SK-N-MC (cell line): ENCODE measurements around the gene BIRC6.

Source experiments
- DNase-seq: peaks from one replicate; pipeline ENCODE4 v3.0.0-alpha.2; 2011; ENCODE audit warnings: low read depth, low spot score
- H3K27ac ChIP-seq: fragments of 200-600 bp; sonication (generic); 2 replicates; pipeline ENCODE4 v1.5.1; 2016; ENCODE audit warnings: mixed run types
- H3K36me3 ChIP-seq: fragments of 200-600 bp; sonication (generic); 2 replicates; pipeline ENCODE4 v1.6.1; 2017; ENCODE audit warnings: antibody characterized with exemption, low read length, mixed read lengths; ENCODE audit not compliant: insufficient read depth
- H3K4me3 ChIP-seq: fragments of 200-600 bp; sonication (generic); 2 replicates; pipeline ENCODE4 v1.5.1; 2016
- H3K9ac ChIP-seq: fragments of 200-600 bp; sonication (generic); 2 replicates; pipeline ENCODE4 v1.8.0; 2017; ENCODE audit warnings: mixed run types, mixed read lengths; ENCODE audit not compliant: insufficient read length
- H3K9me3 ChIP-seq: fragments of 200-600 bp; sonication (generic); 2 replicates; pipeline ENCODE4 v1.6.1; 2017; ENCODE audit warnings: low read depth, mild to moderate bottlenecking, antibody characterized with exemption, low read length, moderate library complexity, mixed read lengths
- EZH2 ChIP-seq: fragments of 200-600 bp; sonication (generic); IDR thresholded peaks from one replicate; pipeline ENCODE4 v1.6.1; 2017; ENCODE audit warnings: antibody characterized with exemption
- FOXP2 ChIP-seq: optimal IDR thresholded peaks from 2 replicates; pipeline ENCODE3; 2011; ENCODE audit warnings: mild to moderate bottlenecking, moderate library complexity; ENCODE audit not compliant: insufficient read depth; ENCODE audit errors: extremely low read length, control extremely low read depth
- POLR2AphosphoS5 ChIP-seq: IDR thresholded peaks from 2 replicates; pipeline ENCODE4 v1.6.1; 2012; ENCODE audit warnings: mild to moderate bottlenecking, low read depth, low read length, borderline replicate concordance

BIRC6 gene

GRCh38 chr2:32663864-32664263 is 307.0 kb downstream of the BIRC6 start:
- no peak for TF ChIP-seq POLR2AphosphoS5
- Histone ChIP-seq H3K9ac (no peak overlapping the region), H3K27ac (no peak overlapping the region), H3K9me3 (no peaks in the 10 kb centered on the region), H3K4me3 (no peak overlapping the region), H3K36me3 (no peaks in the 10 kb centered on the region; the same call in 1 of the 2 replicates)
- DNase-seq, result no peak

GRCh38 chr2:32666704-32667103 is 309.9 kb downstream of the BIRC6 start:
- H3K9ac ChIP-seq, result no peak overlapping the region
- H3K36me3 ChIP-seq, result peaks cover 5% of the 10 kb centered on the region
- no peak overlapping the region for H3K27ac ChIP-seq
- H3K4me3 ChIP-seq, result no peak overlapping the region
- H3K9me3 ChIP-seq, result no peaks in the 10 kb centered on the region
- no peak for DNase-seq
- no peak for TF ChIP-seq POLR2AphosphoS5
- no peak for TF ChIP-seq FOXP2
- no peak for TF ChIP-seq EZH2

GRCh38 chr2:32668254-32668653 is 311.4 kb downstream of the BIRC6 start:
- H3K4me3 ChIP-seq, result no peak overlapping the region
- no peak overlapping the region for H3K27ac ChIP-seq
- DNase-seq, result no peak
- no peak for TF ChIP-seq FOXP2
- no peak for TF ChIP-seq POLR2AphosphoS5
- TF ChIP-seq EZH2, result no peak
- no peaks in the 10 kb centered on the region for H3K9me3 ChIP-seq
- H3K9ac ChIP-seq, result no peak overlapping the region
- H3K36me3 ChIP-seq, result peaks cover 16% of the 10 kb centered on the region
